Trophoblast cell (in vitro differentiated cells and primary cell): ENCODE results near the gene OSBPL9.

Experiments
- DNase-seq, 2 donors: peaks; one replicate each; pipeline ENCODE4 v3.0.0-alpha.2; 2016
- H2AFZ ChIP-seq: 2 replicates; pipeline ENCODE4 v1.6.1; 2013; ENCODE audit warnings: low read length, moderate library complexity, mild to moderate bottlenecking; ENCODE audit not compliant: insufficient read depth, poor library complexity
- H2AK5ac ChIP-seq: 2 replicates; pipeline ENCODE4 v1.6.1; 2013; ENCODE audit warnings: mild to moderate bottlenecking, low read length
- H2BK120ac ChIP-seq: 2 replicates; pipeline ENCODE4 v1.6.1; 2013; ENCODE audit warnings: low read length, mild to moderate bottlenecking, moderate library complexity; ENCODE audit not compliant: insufficient read depth, poor library complexity
- H2BK12ac ChIP-seq: 2 replicates; pipeline ENCODE4 v1.6.1; 2013; ENCODE audit warnings: mild to moderate bottlenecking, low read length, moderate library complexity
- H2BK5ac ChIP-seq: 2 replicates; pipeline ENCODE4 v1.6.1; 2013; ENCODE audit warnings: low read length, low read depth, moderate library complexity, mild to moderate bottlenecking; ENCODE audit not compliant: poor library complexity
- H3K14ac ChIP-seq: 2 replicates; pipeline ENCODE4 v1.6.1; 2013; ENCODE audit warnings: mild to moderate bottlenecking, low read length
- H3K18ac ChIP-seq: 2 replicates; pipeline ENCODE4 v1.6.1; 2013; ENCODE audit warnings: mild to moderate bottlenecking, low read length
- H3K23ac ChIP-seq: 2 replicates; pipeline ENCODE4 v1.6.1; 2013; ENCODE audit warnings: low read length
- H3K27ac ChIP-seq: 2 replicates; pipeline ENCODE4 v1.5.1; 2013; ENCODE audit warnings: low read depth, mild to moderate bottlenecking, inconsistent platforms, low read length, moderate library complexity
- H3K27me3 ChIP-seq: 2 replicates; pipeline ENCODE4 v1.6.1; 2013; ENCODE audit warnings: inconsistent platforms, mild to moderate bottlenecking, low read length, moderate library complexity; ENCODE audit not compliant: insufficient read depth
- H3K36me3 ChIP-seq, 2 experiments: 1 replicate in 1 of 2; 2 replicates in 1 of 2; pipeline ENCODE4 v1.6.1; 2013; ENCODE audit warnings: low read length in 2 of 2, mild to moderate bottlenecking in 2 of 2, moderate library complexity in 1 of 2; ENCODE audit not compliant: insufficient read depth in 2 of 2, control insufficient read depth in 1 of 2
- H3K4ac ChIP-seq: 2 replicates; pipeline ENCODE4 v1.6.1; 2013; ENCODE audit warnings: low read depth, mild to moderate bottlenecking, low read length, moderate library complexity
- H3K4me1 ChIP-seq, 2 experiments: 1 replicate in 1 of 2; 2 replicates in 1 of 2; pipeline ENCODE4 v1.6.1; 2013; ENCODE audit warnings: low read length in 2 of 2, mild to moderate bottlenecking in 2 of 2, moderate library complexity in 1 of 2; ENCODE audit not compliant: insufficient read depth in 2 of 2, control insufficient read depth in 1 of 2
- H3K4me2 ChIP-seq: 2 replicates; pipeline ENCODE4 v1.6.1; 2013; ENCODE audit warnings: inconsistent platforms, mild to moderate bottlenecking, low read length, moderate library complexity
- H3K4me3 ChIP-seq: 2 replicates; pipeline ENCODE4 v1.5.1; 2013; ENCODE audit warnings: mild to moderate bottlenecking, low read depth, low read length, inconsistent platforms
- H3K79me1 ChIP-seq: one replicate; pipeline ENCODE4 v1.6.1; 2013; ENCODE audit warnings: low read length
- H3K79me2 ChIP-seq: 2 replicates; pipeline ENCODE4 v1.6.1; 2013; ENCODE audit warnings: low read length, mild to moderate bottlenecking; ENCODE audit not compliant: control insufficient read depth, insufficient read depth, poor library complexity
- H3K9ac ChIP-seq: 2 replicates; pipeline ENCODE4 v1.6.1; 2013; ENCODE audit warnings: mild to moderate bottlenecking, low read length
- H3K9me3 ChIP-seq: 2 replicates; pipeline ENCODE4 v1.6.1; 2013; ENCODE audit warnings: low read depth, mild to moderate bottlenecking, control low read depth, inconsistent platforms, low read length; ENCODE audit not compliant: insufficient read depth
- H4K12ac ChIP-seq: 2 replicates; pipeline ENCODE4 v1.6.1; 2013; ENCODE audit warnings: low read depth, mild to moderate bottlenecking, low read length, moderate library complexity
- H4K8ac ChIP-seq: 2 replicates; pipeline ENCODE4 v1.6.1; 2013; ENCODE audit warnings: low read depth, mild to moderate bottlenecking, low read length, moderate library complexity
- H4K91ac ChIP-seq: one replicate; pipeline ENCODE4 v1.6.1; 2013; ENCODE audit warnings: low read depth, mild to moderate bottlenecking, low read length, moderate library complexity
- WGBS: extraction: QIAGEN DNeasy Blood & Tissue Kit; methylation state at CpG from one replicate; pipeline ENCODE4 v1.1.7; 2013; ENCODE audit warnings: missing lambda C conversion rate; ENCODE audit not compliant: insufficient read length, insufficient coverage; ENCODE audit errors: extremely low coverage; 5-methylcytosine and 5-hydroxymethylcytosine counted together

The OSBPL9 gene

DNA sequence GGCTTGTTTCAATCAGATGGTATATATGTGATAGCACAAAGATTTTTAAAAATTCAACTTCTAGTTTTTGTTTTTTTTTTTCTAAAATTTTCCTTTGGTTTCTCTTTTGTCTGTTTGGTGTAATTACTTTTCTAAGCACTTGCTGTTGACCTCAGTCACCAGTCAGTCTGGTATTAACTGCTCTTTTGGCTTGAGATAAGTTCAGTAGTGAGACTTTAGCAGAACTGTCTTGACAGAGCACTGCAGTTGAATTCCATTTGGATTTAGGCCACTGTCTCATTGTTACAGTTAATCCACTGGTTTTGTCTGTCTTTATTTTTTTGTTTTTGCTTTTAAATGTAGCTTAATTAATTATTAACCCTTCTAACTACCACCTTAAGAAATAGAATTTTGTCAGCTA is 36.2 kb downstream of the OSBPL9 start:
- no peak overlapping the region for H2BK12ac ChIP-seq
- H3K4me1 ChIP-seq = peaks cover 13 to 14% of the 10 kb centered on the region in 2 experiments
- no peak overlapping the region for H3K4me2 ChIP-seq
- no peak overlapping the region for H2AK5ac ChIP-seq
- H3K4me3 ChIP-seq = no peak overlapping the region
- no peak overlapping the region for H3K14ac ChIP-seq
- peak overlapping the region; percentile 15 for H3K27ac ChIP-seq
- H4K12ac ChIP-seq = no peak overlapping the region
- H3K9ac ChIP-seq = no peak overlapping the region
- no peak overlapping the region for H3K18ac ChIP-seq
- H3K9me3 ChIP-seq = no peaks in the 10 kb centered on the region
- no peak for DNase-seq
- H3K27me3 ChIP-seq = no peaks in the 10 kb centered on the region
- H2BK120ac ChIP-seq = no peak overlapping the region
- peaks cover 5% of the 10 kb centered on the region for H3K79me2 ChIP-seq
- no peak overlapping the region for H3K4ac ChIP-seq
- H3K23ac ChIP-seq = no peak overlapping the region
- H3K79me1 ChIP-seq = peaks cover 23% of the 10 kb centered on the region
- no peak overlapping the region for H4K91ac ChIP-seq
- H2BK5ac ChIP-seq = no peak overlapping the region
- H2AFZ ChIP-seq = no peak overlapping the region
- H4K8ac ChIP-seq = no peak overlapping the region
- H3K36me3 ChIP-seq = peaks cover 1 to 4% of the 10 kb centered on the region in 2 experiments

GRCh38 chr1:51654000-51654399 is 37.1 kb downstream of the OSBPL9 start:
- no peak overlapping the region for H3K23ac ChIP-seq
- peak overlapping the region; percentile 47 for H3K4ac ChIP-seq
- peaks cover 1 to 4% of the 10 kb centered on the region in 2 experiments for H3K36me3 ChIP-seq
- no peak overlapping the region for H3K18ac ChIP-seq
- H3K27ac ChIP-seq = peak overlapping the region; percentile 82
- no peak overlapping the region for H3K4me3 ChIP-seq
- peaks cover 10 to 14% of the 10 kb centered on the region in 2 experiments for H3K4me1 ChIP-seq
- H2BK5ac ChIP-seq = peak overlapping the region; percentile 99
- peak in 1 of 2 donors; percentile 12 for DNase-seq
- no peak overlapping the region for H4K12ac ChIP-seq
- H3K9ac ChIP-seq = no peak overlapping the region
- no peak overlapping the region for H2AK5ac ChIP-seq
- H3K79me2 ChIP-seq = peaks cover 5% of the 10 kb centered on the region
- no CpG with 5 or more reads among the region's 1 CpG for WGBS
- H2BK120ac ChIP-seq = peak overlapping the region; percentile 95
- peak overlapping the region; percentile 76 for H3K14ac ChIP-seq
- no peak overlapping the region for H3K4me2 ChIP-seq
- H3K79me1 ChIP-seq = peaks cover 23% of the 10 kb centered on the region
- H2BK12ac ChIP-seq = no peak overlapping the region
- H4K91ac ChIP-seq = peak overlapping the region; percentile 97
- H3K9me3 ChIP-seq = no peaks in the 10 kb centered on the region
- H4K8ac ChIP-seq = peak overlapping the region; percentile 43
- H3K27me3 ChIP-seq = no peaks in the 10 kb centered on the region
- no peak overlapping the region for H2AFZ ChIP-seq

DNA sequence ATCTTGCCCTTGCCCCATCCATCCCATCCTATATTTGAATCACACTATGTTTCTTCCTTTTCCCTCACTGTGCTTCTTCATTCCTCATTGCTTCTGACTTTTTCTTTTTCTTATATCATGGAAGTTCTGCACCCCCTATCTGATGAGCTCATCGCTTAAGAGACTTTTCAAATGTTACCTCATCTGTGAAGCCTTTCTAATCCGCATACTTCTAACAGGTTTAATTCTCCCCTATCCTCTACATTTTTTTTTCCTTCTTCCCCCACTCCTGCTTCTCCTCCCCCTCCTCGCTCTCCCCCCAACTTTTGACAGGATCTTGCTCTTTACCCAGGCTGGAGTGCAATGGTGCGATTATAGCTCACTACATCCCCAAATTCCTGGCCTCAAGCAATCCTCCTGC is 39.5 kb downstream of the OSBPL9 start:
- no peak overlapping the region for H3K14ac ChIP-seq
- peaks cover 14% of the 10 kb centered on the region for H3K79me1 ChIP-seq
- H3K27ac ChIP-seq = no peak overlapping the region
- no peak overlapping the region for H3K23ac ChIP-seq
- H3K36me3 ChIP-seq = peaks cover 1 to 4% of the 10 kb centered on the region in 2 experiments
- H3K18ac ChIP-seq = no peak overlapping the region
- whole genome bisulfite sequencing = no CpG with 5 or more reads among the region's 4 CpGs
- no peak overlapping the region for H3K4me3 ChIP-seq
- no peak overlapping the region for H2BK120ac ChIP-seq
- no peak overlapping the region for H4K91ac ChIP-seq
- H3K4me1 ChIP-seq = peaks cover 6 to 8% of the 10 kb centered on the region in 2 experiments
- H2AK5ac ChIP-seq = no peak overlapping the region
- no peaks in the 10 kb centered on the region for H3K27me3 ChIP-seq
- no peak overlapping the region for H3K4me2 ChIP-seq
- peak overlapping the region; percentile 70 for H2BK12ac ChIP-seq
- H3K79me2 ChIP-seq = peaks cover 4% of the 10 kb centered on the region
- H4K12ac ChIP-seq = no peak overlapping the region
- H3K9me3 ChIP-seq = no peaks in the 10 kb centered on the region
- no peak overlapping the region for H2BK5ac ChIP-seq
- H4K8ac ChIP-seq = no peak overlapping the region
- H3K4ac ChIP-seq = peak overlapping the region; percentile 64
- H3K9ac ChIP-seq = no peak overlapping the region
- no peak for DNase-seq
- no peak overlapping the region for H2AFZ ChIP-seq

- no peak overlapping the region for H3K4me3 ChIP-seq
- H4K91ac ChIP-seq = no peak overlapping the region
- peaks cover 5 to 9% of the 10 kb centered on the region in 2 experiments for H3K4me1 ChIP-seq
- H3K79me1 ChIP-seq = peaks cover 16% of the 10 kb centered on the region
- no peak overlapping the region for H4K12ac ChIP-seq
- H4K8ac ChIP-seq = no peak overlapping the region
- no peak overlapping the region for H3K9ac ChIP-seq
- peak overlapping the region; percentile 8 for H3K4me2 ChIP-seq
- H3K36me3 ChIP-seq = peaks cover 2 to 4% of the 10 kb centered on the region in 2 experiments
- H3K14ac ChIP-seq = no peak overlapping the region
- WGBS = no CpG with 5 or more reads among the region's 1 CpG
- no peak overlapping the region for H2AK5ac ChIP-seq
- H3K23ac ChIP-seq = no peak overlapping the region
- peak overlapping the region; percentile 14 for H2BK5ac ChIP-seq
- H3K27ac ChIP-seq = peak overlapping the region; percentile 91
- H2BK12ac ChIP-seq = no peak overlapping the region
- no peaks in the 10 kb centered on the region for H3K27me3 ChIP-seq
- peaks cover 6% of the 10 kb centered on the region for H3K79me2 ChIP-seq
- H2BK120ac ChIP-seq = peak overlapping the region; percentile 46
- H2AFZ ChIP-seq = no peak overlapping the region
- no peak overlapping the region for H3K4ac ChIP-seq
- H3K9me3 ChIP-seq = no peaks in the 10 kb centered on the region
- no peak overlapping the region for H3K18ac ChIP-seq
- DNase-seq = no peak
Observed at GRCh38 chr1:51660580-51660979, 43.7 kb downstream of the OSBPL9 start.
